GM18502 (cell line): ENCODE data around the gene PAX6.

Source experiments
- ATAC-seq: cut with Tn5 transposase; IDR thresholded peaks from one replicate; pipeline ENCODE4 v1.9.1; 2021; ENCODE audit warnings: mild to moderate bottlenecking; ENCODE audit not compliant: unreplicated experiment, poor library complexity

The PAX6 gene

GRCh38 chr11:31822927-31823643 lies 12.0 kb upstream of the PAX6 start:
- no peak for ATAC-seq

DNA sequence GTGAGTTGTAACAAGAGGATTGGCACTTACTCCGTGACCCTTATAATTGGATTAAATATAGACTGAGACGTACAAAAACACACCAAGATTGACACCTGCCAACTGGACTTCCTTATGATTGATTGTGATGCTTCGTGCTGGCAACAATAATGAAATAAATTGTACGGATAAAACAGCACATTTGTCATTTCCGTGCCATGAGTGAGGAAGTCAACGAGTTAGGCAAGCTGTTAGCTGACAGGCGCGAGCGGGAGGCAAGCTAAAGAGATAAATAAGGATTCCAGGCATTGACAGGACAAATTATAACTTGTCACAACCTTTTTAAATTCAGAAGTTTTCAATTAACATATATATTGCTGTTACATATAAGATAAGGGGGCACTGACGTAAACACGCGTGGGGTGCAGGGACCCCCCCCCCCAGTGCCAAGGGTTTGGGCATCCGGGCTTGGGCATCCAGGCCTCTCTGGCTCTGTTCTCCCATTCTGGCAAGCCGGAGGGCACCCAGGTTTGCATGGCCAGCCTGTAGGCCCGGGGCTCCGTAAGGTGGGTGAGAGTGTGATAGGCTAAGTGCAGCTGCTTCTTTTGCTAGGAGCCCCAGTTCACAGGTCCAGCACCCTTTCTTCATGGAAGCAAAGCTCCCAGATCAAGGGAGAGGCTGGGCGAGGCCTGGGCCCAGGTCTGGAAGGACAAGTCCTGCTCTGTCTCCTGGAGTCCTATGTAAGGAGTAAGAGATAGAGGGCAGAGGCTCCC lies 11.2 kb upstream of the PAX6 start:
- ATAC-seq, result no peak

DNA sequence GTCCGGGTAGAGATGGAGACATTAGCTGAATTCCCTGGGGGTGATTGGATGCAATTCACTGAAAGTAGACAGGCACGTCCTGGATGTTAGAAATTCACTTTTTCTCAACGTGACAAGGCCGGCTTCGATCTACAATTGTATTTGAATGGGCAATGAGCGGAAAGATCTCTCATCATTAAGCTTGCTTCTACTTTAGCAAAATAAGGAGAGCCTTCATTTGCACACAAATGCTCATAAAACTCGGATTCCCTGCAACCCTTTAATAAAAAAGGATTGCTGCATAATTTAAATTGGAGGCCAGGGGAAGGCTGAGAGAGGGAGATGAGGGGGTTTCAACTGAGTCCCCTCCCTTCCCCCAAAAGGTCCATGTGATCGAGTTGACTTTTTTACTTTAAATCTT lies 10.6 kb upstream of the PAX6 start:
- ATAC-seq, result no peak

- ATAC-seq, result no peak
Observed at GRCh38 chr11:31821235-31821764, 10.2 kb upstream of the PAX6 start.

DNA sequence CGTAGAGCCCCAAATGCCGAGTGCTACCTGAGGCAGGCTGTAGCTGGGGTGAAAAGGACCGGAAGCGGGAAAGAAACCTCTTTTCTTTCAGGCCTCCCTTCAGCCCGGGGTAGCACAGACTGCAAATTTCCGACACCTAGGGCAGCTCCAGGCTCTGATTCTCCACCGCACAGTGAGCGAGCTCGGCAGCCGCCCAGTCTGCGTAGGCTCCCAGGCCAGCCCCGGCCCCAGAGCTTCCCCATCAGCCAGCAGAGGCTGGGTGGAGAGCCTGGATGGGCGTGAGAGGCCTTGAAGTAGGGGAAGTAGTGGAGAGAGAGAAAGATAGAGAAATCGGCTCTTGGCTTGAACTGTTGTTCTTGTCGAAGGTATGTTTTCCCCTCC lies 9.3 kb upstream of the PAX6 start:
- no peak for ATAC-seq

DNA sequence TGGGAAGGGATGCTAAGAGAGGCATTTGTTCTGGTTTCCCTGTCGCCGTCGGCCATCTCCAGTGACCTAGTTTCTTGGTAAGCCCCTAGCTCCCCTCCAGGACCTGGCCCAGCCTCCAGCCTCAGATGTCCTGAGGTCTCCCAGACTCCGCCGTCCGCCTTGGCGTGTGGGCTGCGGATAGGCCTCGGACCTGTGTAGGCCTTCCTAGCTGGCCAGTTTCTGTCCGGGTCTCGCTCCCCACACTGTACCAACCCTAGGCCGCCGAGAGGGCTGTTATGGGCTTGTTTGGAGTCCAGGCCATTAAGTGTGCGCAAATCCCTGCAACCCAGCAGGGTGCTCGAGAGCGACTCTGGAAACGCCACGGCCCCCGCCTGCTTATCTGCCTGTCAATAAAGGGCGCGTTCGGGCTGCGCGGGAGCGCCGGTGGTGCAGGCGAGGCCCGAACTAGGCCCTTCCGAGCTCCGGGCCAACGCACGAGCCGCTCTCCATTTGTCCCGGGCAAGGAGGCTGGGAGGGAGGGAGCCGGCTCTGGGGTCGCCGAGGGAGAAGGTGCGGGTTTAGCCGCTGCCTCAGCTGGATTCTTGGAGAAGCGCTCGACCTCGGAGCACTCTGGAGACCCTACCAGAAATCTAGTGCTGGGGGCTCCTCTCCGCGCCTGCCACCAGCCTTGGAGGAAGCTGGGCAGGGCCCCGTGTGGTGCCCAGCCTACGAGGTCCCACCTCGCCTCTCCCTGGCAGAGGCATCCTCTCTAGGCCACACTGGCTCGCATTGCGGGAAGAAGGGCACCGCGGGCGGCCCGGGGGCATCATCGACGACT lies 8.7 kb upstream of the PAX6 start:
- ATAC-seq, result no peak

GRCh38 chr11:31818874-31819331 lies 7.8 kb upstream of the PAX6 start:
- ATAC-seq, result no peak

- no peak for ATAC-seq
Observed at GRCh38 chr11:31818425-31818755, 7.3 kb upstream of the PAX6 start.

DNA sequence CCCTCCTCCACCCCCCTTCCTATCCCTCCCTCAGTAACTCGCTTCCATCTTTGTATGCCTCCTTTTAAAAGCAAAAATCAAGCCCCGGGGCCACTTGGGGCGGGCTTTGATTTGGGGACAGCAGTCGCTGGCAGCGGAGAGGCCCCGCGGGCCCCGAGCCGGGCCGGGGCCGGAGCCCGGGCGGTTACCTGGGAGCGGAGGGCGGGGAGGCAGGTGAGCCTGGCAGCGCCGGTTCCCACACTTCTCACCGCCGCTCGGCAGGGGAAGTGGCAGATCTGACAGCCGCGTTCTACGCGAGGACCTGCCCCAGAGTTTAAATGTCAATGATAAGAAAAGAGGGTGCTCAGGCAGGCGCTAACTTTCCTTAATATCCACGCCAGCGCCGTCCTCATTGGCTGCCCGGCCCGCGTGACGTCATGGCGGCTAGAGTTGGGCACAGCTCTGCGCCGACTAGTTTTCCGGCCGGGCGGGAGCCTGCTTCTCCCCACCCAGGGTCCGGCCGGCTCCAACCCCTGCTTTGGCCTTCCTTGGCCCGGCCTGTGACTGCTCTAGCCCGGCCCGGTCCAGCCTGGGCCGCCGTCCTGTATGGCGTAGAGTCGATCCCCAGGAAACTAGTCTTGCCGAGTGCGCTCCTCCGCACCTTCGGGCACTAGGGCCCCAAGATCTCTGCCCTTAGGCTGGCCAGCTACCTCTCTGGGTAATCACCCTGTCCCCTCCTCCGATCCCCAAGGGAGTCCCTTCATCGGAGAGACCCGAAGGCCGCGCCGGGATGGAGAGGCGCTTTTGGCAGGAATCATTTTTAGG lies 6.7 kb upstream of the PAX6 start:
- no peak for ATAC-seq

- ATAC-seq, result no peak
Observed at GRCh38 chr11:31817054-31817620, 6.0 kb upstream of the PAX6 start.

GRCh38 chr11:31816468-31817053 lies 5.4 kb upstream of the PAX6 start:
- ATAC-seq, result no peak

- no peak for ATAC-seq
Observed at GRCh38 chr11:31815711-31816467, 4.8 kb upstream of the PAX6 start.

GRCh38 chr11:31814176-31814868 lies 3.2 kb upstream of the PAX6 start:
- no peak for ATAC-seq

DNA sequence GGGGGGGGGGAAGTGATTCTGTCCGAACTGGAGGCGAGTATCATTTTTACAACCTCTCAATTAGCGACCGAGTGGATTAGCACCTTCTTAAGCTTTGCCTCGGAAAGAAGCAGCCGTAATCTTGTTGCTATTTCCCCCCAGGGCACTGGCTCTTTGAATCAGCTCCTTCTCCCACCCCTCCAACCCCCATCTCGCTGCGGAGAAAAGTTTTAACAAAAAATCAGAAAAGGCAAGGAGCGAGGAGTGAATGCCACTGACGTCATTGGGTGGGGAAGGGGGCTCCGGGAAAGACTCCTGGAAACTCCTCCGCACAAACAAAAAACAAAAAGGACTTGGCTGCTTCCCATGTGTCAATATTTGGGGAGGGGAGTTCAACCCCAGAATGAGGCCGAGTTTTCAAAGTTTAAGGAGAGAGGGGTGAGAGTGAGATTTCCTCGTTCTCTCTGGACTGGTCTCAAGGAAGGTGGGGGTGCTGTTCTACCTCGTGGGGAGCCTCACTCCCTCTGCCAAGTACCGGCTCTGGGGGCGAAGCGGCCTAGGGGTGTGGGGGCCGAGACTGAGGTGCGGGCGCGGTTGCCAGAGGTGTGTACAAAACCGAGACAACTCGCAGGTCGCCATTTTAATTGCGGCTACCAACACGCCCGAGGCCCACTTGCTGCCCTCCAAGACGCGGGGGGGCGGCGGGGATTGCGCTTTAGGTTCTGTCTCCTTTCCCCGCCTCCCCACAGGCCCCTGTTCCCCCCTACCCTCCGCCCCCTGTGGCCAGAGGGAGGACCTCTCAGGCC lies 2.5 kb upstream of the PAX6 start:
- ATAC-seq, result no peak

DNA sequence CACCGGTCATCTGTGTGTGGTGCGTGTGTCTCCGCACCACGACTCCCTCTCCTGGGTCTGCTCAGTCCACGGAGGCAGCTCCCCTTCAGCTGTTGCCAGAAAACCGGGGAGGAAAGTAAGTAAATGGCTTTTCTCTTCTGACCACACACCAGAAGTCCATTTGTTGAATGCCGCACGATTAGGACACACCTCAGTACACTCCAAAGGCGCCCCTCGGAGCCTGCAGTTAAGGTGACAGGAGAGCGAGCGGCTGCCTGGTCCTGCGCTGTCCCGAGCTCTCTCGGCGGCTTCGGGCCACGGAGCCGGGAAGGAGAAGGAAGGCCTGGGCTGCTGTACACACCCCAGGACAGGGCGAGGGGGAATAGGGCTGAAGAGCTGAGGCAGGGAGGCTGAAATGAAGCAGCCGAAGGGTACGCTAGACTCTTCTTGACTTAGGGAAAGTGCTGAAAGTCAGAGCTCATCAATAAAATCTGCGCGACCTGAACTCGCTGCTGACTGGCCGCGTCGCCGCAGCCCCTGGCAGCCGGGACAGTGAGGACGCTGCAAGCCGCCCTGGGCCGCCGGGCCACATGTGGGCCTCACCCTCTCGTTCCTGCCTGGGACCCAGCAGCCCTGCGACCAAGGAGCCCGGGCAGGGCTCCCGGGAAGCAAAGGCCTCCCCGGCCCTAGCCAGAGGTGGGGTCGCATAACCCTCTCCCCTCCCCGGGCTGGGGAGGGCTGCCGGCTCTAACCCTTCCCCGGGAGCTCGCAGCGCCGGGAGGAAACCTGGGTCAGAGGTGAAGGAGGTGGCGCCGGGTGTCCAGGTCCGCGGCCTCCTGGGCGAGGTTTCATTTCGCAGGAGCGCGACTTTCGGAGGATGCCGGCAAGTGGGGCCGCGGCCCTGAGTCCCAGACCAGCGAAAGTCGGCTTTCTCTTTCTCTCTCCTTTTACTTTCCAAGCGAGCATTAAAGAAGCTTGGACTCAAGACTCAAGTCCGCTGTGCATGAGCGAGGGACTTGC lies 1.6 kb upstream of the PAX6 start:
- no peak for ATAC-seq
